ENCODE measurements around the gene CCDC175. TPM values are rescaled to one million over a fixed set of nuclear protein-coding genes. Genes with fewer than 3 reads are reported as not detected.

Gene CCDC175
- total RNA-seq, 4 donors from 2014 or later = not detected

DNA sequence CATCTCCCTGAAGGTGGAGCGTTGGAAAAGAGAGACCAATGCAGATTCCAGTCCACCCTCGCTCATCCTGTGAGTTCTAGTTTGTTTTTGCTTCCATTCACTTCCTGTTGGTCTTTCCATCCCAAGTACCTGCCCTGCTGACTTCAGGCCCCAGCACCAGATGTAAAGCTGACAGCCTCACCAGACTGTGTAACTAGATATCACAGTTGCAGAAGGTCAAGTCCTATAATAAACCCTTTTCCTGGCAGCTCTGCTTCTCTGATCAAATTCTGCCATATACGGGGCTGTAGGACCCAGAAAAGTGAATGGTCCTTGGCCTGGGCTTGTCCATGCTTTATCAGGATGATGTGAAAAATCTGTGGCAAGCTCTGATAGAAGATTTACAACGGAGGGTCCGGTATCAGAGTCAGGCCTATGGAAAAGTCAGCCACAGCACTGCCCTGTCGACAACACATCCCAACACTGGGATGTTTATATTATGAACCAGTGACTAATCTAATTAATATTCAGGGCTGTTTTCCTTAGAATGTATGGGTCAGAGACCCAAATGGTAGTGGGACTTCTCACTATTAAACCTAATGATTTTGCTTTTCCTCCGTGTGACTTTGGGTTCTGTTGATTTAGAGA lies 42.1 kb downstream of the CCDC175 start:
- no peak overlapping the region for H3K4me3 ChIP-seq
- TF ChIP-seq POLR2AphosphoS5 (IDR thresholded peaks at IDR 0.05) (no peak), POLR2A (IDR thresholded peaks at IDR 0.05; ENCODE audit: low read depth) (no peak), EP300 (IDR thresholded peaks at IDR 0.05) (no peak)
- TF ChIP-seq, protein P1, sequence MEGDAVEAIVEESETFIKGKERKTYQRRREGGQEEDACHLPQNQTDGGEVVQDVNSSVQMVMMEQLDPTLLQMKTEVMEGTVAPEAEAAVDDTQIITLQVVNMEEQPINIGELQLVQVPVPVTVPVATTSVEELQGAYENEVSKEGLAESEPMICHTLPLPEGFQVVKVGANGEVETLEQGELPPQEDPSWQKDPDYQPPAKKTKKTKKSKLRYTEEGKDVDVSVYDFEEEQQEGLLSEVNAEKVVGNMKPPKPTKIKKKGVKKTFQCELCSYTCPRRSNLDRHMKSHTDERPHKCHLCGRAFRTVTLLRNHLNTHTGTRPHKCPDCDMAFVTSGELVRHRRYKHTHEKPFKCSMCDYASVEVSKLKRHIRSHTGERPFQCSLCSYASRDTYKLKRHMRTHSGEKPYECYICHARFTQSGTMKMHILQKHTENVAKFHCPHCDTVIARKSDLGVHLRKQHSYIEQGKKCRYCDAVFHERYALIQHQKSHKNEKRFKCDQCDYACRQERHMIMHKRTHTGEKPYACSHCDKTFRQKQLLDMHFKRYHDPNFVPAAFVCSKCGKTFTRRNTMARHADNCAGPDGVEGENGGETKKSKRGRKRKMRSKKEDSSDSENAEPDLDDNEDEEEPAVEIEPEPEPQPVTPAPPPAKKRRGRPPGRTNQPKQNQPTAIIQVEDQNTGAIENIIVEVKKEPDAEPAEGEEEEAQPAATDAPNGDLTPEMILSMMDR (IDR thresholded peaks at IDR 0.05) = no peak
- no peaks in the 10 kb centered on the region for H3K4me1 ChIP-seq
- intact Hi-C loops (cut with DNase I) = no loop called here
- DNase-seq (ENCODE audit: extremely low spot score) = no peak
- 62% methylated on average over 7 of the region's 7 CpGs for WGBS
- no peaks in the 10 kb centered on the region for H3K9me3 ChIP-seq
- no peaks in the 10 kb centered on the region for H3K36me3 ChIP-seq
- H3K27me3 ChIP-seq = no peaks in the 10 kb centered on the region
- no peak overlapping the region for H3K27ac ChIP-seq (replicated peaks in 1 of 4)

DNA sequence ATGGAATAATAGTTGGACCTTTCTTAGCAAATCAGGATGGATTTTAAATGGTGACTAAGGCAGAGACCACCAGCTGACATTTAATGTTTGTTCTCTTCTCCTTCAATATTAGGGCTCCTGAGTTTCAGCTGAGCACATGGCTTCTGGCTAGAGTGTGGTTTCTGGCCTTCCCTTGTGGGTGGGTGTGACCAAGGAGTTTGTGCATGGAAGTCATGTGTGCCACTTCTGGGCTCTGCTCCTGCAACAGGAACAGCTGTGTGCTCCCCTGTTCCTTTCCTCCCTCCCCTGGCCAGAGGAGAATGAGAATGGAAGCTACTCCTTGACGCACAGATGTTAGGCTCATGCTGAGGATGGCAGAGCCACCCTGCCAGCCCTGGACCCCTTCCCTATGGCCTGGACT lies 44.2 kb downstream of the CCDC175 start:
- intact Hi-C loops (cut with DNase I) = no loop called here
- TF ChIP-seq EP300 (IDR thresholded peaks at IDR 0.05) (no peak), POLR2AphosphoS5 (IDR thresholded peaks at IDR 0.05) (no peak), POLR2A (IDR thresholded peaks at IDR 0.05; ENCODE audit: low read depth) (no peak)
- TF ChIP-seq, protein P1 (IDR thresholded peaks at IDR 0.05) = no peak
- no peak overlapping the region for H3K4me3 ChIP-seq
- H3K9me3 ChIP-seq = peaks cover 0 to 10% (median 3%) of the 10 kb centered on the region in 4 donors
- 93% methylated on average over 1 of the region's 1 CpG for WGBS
- H3K36me3 ChIP-seq = no peaks in the 10 kb centered on the region
- no peaks in the 10 kb centered on the region for H3K4me1 ChIP-seq
- no peaks in the 10 kb centered on the region for H3K27me3 ChIP-seq
- no peak overlapping the region for H3K27ac ChIP-seq (replicated peaks in 1 of 4)
- DNase-seq (ENCODE audit: extremely low spot score) = no peak

DNA sequence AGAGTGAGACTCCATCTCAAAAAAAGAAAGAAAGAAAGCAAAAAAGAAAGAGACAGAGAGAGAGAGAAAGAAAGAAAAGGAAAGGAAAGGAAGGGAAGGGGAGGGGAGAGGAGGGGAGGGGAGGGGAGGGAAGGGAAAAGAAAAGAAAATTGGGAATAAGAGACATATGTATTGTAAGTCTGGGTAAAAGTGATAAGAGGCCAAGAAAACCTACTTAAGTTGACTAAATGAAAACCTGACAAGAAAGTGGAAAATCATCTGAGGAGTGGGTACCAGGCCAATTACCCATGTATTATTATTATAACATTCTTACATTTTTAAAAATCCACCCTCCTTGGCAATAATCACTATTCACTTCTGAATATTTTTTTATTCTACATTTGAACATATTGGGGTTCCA lies 46.3 kb downstream of the CCDC175 start:
- H3K27ac ChIP-seq (replicated peaks in 1 of 4) = no peak overlapping the region
- H3K27me3 ChIP-seq = no peaks in the 10 kb centered on the region
- DNase-seq (ENCODE audit: extremely low spot score) = no peak
- H3K4me1 ChIP-seq = no peaks in the 10 kb centered on the region
- peaks cover 0 to 10% (median 3%) of the 10 kb centered on the region in 4 donors for H3K9me3 ChIP-seq
- H3K4me3 ChIP-seq = no peak overlapping the region
- TF ChIP-seq EP300 (IDR thresholded peaks at IDR 0.05) (no peak), POLR2AphosphoS5 (IDR thresholded peaks at IDR 0.05) (no peak), POLR2A (IDR thresholded peaks at IDR 0.05; ENCODE audit: low read depth) (no peak)
- TF ChIP-seq, protein P1 (IDR thresholded peaks at IDR 0.05) = no peak
- H3K36me3 ChIP-seq = no peaks in the 10 kb centered on the region
- intact Hi-C loops (cut with DNase I) = no loop called here

DNA sequence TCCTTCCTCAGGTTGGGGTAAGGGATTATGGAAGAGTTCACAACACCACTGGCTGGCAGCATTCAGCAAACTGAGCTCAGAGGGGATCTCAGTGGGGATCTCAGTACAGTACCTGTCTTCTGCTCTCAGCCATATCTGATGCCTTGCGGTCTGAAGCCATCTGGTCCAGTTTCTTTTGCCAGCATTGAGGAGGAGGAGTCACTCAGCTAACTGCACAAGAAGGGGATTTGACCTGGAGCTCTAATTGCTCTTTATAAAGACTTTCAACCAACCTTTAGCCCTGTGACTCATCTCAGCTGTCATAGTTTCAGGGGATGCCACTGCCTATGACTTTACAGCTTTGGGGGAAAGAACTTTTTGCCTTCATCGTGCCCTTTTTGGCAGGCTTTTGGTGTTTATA lies 47.4 kb downstream of the CCDC175 start:
- intact Hi-C loops (cut with DNase I) = no loop called here
- H3K9me3 ChIP-seq = peaks cover 0 to 10% (median 3%) of the 10 kb centered on the region in 4 donors
- 71% methylated on average over 2 of the region's 2 CpGs for WGBS
- TF ChIP-seq, protein P1 (IDR thresholded peaks at IDR 0.05) = no peak
- TF ChIP-seq POLR2A (IDR thresholded peaks at IDR 0.05; ENCODE audit: low read depth) (no peak), EP300 (IDR thresholded peaks at IDR 0.05) (no peak), POLR2AphosphoS5 (IDR thresholded peaks at IDR 0.05) (no peak)
- H3K4me1 ChIP-seq = no peaks in the 10 kb centered on the region
- DNase-seq (ENCODE audit: extremely low spot score) = no peak
- no peak overlapping the region for H3K27ac ChIP-seq (replicated peaks in 1 of 4)
- H3K36me3 ChIP-seq = no peaks in the 10 kb centered on the region
- H3K27me3 ChIP-seq = no peaks in the 10 kb centered on the region
- H3K4me3 ChIP-seq = no peak overlapping the region

DNA sequence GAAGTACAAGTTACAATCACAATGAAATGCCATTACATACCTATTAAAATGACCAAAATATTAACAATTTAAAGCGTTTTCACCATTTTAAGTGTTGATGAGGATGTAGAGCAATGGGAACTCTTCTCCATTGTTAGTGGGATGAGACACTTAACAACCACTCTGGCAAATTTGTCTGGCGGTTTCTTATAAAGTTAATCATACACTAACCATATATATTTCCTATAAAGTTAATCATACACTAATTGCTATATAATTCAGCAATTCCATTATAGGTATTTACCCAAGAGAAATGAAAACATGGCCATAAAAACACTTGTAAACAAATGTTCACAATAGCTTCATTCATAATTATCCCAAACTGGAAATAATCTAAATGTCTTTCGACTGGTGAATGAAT lies 56.4 kb downstream of the CCDC175 start:
- WGBS = 82% methylated on average over 3 of the region's 3 CpGs
- H3K27me3 ChIP-seq = no peaks in the 10 kb centered on the region
- H3K4me1 ChIP-seq = no peaks in the 10 kb centered on the region
- TF ChIP-seq POLR2AphosphoS5 (IDR thresholded peaks at IDR 0.05) = no peak
- TF ChIP-seq POLR2A (IDR thresholded peaks at IDR 0.05; ENCODE audit: low read depth) = no peak
- TF ChIP-seq EP300 (IDR thresholded peaks at IDR 0.05) = no peak
- TF ChIP-seq, protein P1 (IDR thresholded peaks at IDR 0.05) = no peak
- no peak for DNase-seq (ENCODE audit: extremely low spot score)
- intact Hi-C loops (cut with DNase I) = no loop called here
- H3K36me3 ChIP-seq = no peaks in the 10 kb centered on the region
- no peaks in the 10 kb centered on the region for H3K9me3 ChIP-seq
- no peak overlapping the region for H3K27ac ChIP-seq (replicated peaks in 1 of 4)
- H3K4me3 ChIP-seq = no peak overlapping the region

Measured in esophagus muscularis mucosa (tissue), 4 donors.